Stimulated activated CD8-positive, alpha-beta memory T cell treated with anti-CD3 and anti-CD28 coated beads, Interleukin-15, amount 100 ng/mL, for 48 hours (primary cell): ENCODE measurements around the gene COL4A3.

Source experiments
- DNase-seq, 2 donors: peaks; one replicate each; pipeline ENCODE4 v3.0.0-alpha.2; 2020; ENCODE audit warnings: low read depth in 2 of 2

The COL4A3 gene

DNA sequence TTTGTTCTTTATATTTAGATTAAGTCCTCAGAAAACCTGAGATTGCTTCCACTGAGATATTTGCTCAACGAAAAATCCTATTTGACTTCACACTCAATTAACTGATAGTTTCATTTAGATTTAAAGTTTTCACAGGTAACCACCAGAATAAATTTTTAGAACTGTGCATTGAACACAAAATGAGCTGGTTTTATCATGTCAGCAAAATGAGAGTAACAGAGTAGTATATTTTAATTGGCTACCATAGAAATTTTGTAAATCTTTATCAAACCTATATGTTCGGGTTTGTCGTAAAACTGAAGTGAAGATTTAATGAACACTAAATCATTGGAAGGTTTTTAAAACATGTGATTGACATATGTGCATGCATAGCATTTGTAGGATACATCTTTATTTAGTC is 127.9 kb downstream of the COL4A3 start:
- DNase-seq = no peak

DNA sequence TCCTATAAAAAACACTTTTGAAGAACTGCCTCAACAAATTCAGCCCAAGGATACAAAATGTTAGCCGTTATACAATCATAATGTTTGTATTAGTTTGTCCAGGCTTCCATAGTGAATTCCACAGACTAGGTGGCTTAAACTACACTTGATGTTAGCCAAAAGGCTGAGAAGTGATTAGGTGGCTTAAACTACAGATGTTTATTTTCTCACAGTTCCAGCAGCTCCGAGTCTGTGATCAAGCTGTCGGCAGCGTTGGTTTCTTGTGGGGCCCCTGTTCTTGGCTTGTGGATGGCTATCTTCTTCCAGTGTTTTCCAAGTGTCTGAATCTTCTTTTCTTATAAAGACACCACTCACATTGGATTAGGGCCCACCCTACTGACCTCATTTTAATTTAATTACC is 129.1 kb downstream of the COL4A3 start:
- no peak for DNase-seq

GRCh38 chr2:227295806-227296205 is 131.4 kb downstream of the COL4A3 start:
- no peak for DNase-seq

DNA sequence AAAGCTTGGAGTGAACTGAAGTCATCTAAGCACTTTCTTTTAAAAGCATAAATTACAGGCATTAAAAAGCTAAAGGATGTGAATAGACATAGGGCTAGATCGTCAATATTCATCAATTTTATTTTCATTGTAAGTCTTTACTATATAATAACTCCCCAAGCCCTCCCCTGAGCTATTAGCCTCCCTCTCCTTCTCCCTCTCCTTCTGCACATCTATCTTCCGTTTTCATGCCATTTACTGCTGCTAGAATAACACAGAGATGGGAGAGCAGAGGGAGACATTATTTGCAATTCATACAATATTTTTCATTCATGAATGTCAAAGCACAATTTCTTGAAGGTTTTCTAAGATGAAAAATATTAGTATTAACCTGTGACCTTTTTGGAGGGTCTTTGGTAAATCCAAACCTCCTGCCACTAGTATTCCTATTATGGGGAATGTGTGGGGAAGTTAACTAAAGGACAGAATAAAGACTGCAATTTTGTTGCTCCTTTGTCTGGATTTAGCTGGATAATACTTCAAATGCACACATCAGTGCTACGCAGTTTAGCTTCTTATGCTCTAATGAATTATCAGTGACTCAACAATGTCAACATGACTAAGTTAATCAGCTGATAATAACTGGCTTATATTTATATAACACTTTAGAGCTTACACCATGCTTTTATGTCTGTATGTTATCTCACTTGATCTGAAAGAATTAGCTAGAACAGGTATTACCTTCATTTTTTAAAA is 132.4 kb downstream of the COL4A3 start:
- no peak for DNase-seq

DNA sequence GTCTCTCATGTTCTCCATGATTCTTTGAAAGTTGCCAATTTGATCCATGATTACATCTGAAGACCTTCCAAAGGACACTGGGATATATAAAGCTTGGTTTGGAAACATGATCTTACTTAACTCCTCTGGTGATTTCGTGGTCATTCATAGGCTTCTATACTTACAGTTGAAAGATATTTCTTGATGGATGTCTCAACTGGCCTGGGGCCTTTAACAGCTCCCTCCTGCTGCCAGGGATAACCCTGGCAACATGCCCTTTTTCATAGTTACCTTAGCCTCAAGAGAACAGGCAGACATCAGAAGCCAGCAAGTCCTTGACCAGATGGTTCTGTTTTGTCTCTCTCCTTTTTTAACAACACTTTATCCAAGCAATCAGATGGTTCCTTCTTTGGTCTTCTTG is 137.1 kb downstream of the COL4A3 start:
- no peak for DNase-seq

GRCh38 chr2:227308784-227309183 is 144.4 kb downstream of the COL4A3 start:
- DNase-seq = no peak

- no peak for DNase-seq
These were observed 146.3 kb downstream of the COL4A3 start for GRCh38 chr2:227310756-227311110.

DNA sequence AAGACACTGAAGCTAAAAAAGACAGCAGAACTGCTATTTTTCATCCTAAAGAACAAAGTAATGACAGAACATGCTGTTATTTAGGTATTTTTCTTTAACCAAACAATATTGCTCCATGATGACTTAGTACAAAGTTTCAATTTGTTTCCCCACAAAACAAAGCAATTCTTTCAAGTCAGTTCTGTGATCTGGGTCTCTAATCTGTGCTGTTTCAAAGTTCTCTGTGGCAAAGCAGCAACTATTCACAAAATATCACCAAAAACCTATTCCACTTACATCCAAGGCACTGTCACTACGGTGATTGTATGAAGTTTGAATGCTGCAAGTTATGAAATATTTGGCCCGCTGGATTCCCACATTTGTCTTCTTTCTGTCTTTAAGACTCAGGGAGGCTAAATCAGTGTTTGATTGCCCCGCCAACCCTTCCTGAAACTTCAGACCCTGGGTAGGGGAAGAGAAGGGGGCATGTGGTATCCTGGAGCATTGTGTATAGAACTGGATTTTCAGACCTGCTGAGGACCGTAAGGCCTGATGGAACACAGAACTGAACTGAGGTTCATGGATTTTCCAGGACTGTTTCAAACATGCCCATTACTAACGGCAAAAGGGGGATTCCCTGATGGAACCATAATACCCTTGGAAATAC is 147.6 kb downstream of the COL4A3 start:
- no peak for DNase-seq

GRCh38 chr2:227312579-227312978 is 148.2 kb downstream of the COL4A3 start:
- no peak for DNase-seq

GRCh38 chr2:227313310-227313709 is 148.9 kb downstream of the COL4A3 start:
- DNase-seq = no peak

GRCh38 chr2:227317834-227318233 is 153.4 kb downstream of the COL4A3 start:
- DNase-seq = no peak

- no peak for DNase-seq
These were observed 156.1 kb downstream of the COL4A3 start for GRCh38 chr2:227320305-227321094.

GRCh38 chr2:227322530-227323205 is 158.2 kb downstream of the COL4A3 start:
- no peak for DNase-seq

GRCh38 chr2:227323818-227324217 is 159.4 kb downstream of the COL4A3 start:
- DNase-seq = no peak

GRCh38 chr2:227324642-227324994 is 160.2 kb downstream of the COL4A3 start:
- DNase-seq = no peak

DNA sequence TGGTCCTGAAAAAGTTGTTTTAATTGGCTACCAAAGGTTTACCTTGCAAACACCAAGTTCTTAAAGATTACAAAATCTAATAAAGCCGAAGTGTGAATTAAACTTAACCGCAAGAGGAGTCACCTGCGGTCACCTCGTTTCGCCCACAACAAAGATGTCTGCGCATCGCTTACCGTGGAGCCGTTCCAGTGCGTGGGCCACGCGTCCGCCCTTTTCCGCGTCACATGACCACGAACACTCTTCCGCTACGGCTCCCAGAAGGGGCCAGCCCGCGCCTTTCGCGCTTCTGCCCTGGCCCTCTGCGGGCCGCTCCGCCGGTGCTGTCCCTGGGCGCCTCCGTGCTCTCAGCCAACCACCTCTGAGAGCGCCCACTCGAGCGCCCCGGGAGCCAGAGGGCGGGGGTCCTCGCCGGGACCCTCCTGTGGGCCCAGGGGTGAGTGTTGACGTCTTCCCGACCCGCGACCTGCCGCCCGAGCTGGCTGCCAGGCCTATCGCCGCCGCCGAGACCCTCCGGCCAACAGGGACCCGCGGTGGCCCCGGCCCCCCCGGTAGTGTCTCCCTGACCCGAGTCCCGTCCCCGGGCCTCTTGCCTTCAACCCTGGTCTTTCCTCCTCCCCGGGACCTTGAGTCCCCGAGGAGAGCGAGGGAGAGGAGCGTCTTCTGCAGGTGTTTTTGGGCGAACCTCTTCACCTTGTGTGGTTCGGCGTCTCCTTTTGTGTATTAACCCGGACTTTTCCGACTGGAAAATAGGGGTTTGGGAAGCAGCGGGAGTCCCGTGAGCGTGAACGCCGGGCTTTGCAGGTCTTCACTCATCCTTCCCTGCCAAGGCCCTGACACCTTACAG is 160.8 kb downstream of the COL4A3 start, which contains the start of gene MFF:
MFF (plus strand) TSS at position 257 of the 844 bp plus-strand sequence. CDS start 5,415 bp downstream, outside the sequence.
- peak; percentile 92 for DNase-seq

DNA sequence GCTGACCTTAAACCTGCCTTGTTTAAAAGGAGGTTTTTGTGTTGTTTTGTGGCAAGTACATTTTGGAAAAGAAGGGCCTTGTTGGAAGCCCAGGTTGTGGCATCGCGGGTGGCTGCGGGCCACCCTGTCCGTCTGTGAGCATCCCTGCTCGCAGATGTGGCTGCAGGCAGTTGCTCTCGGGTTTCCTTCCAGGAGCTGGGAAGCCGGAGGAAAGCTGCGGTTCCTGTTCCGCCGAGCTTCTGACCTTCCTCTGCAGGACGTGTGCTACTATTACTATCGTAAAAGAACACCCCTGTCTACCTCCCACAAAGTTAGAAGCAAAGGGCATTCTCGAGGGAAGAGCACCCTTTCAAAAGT is 161.4 kb downstream of the COL4A3 start:
- DNase-seq = no peak

DNA sequence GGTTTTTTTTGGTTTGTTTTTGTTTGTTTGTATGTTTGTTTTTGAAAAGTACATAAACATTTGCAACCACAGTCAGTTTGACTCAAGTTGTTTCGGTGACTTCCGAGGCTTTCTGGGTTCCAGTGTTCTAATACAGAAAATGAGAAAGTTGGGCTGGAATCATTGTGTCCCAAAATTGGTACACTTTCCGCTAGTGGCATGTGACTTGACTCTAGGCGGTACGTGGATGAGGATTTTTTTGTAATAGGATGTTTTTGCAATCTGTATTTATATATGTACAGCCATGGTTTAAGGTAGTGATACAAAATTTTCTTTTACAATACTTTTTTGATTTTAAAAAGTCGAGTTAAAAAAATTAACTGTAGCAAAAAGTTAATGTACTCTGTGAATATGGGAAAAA is 162.4 kb downstream of the COL4A3 start:
- DNase-seq = no peak

- DNase-seq = no peak
These were observed 171.3 kb downstream of the COL4A3 start for GRCh38 chr2:227335713-227336112.

- DNase-seq = no peak
These were observed 173.0 kb downstream of the COL4A3 start for GRCh38 chr2:227337442-227337841.

DNA sequence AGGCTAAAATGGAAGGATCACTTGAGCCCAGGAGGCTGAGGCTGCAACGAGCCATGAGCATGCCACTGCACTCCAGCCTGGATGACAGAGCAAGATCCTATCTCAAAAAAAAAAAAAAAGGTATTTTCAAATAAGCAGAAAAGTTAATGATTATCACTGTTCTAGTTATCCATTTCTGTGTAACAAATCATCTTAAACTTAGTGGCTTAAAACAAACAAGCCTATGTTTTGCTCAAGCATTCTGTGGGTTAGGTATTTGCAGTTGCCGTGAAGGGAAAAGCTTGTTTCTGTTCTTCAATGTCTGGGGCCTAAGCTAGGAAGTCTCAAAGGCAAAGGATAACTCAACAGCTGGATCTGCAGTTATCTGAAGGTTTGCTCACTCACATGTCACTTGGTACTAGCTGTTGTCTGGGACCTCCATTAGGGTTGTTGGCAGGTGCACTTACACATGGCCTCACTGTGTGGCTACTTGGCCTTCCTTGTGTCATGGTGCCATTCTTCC is 174.7 kb downstream of the COL4A3 start:
- no peak for DNase-seq
